ENCODE measurements around the gene EID2.

GRCh38 chr19:39531834-39532232 is 8.1 kb downstream of the EID2 start:
- TF ChIP-seq CTCF (IDR thresholded peaks at IDR 0.05 in 8 of 11, conservative IDR thresholded peaks at IDR 0.05 in 3 of 11), result no peak
- no peak for TF ChIP-seq POLR2A (IDR thresholded peaks at IDR 0.05)
- TF ChIP-seq POLR2AphosphoS5 (IDR thresholded peaks at IDR 0.05), result no peak

Data from spleen (tissue), 7 donors.